Activated T-cell treated with anti-CD3 and anti-CD28 coated beads, Interleukin-2, amount 50 U/mL, for 72 hours (primary cell): Measurements from ENCODE around the gene ZNF526. TPM values are rescaled to one million over a fixed set of nuclear protein-coding genes. Genes with fewer than 3 reads are reported as not detected.
A peak's percentile ranks its signal among the peaks of the same experiment; 100 is the strongest.
"Not testable (repeated sequence)": the region's sequence is repeated elsewhere in the genome, so short reads cannot be mapped to it uniquely, and the experiment has no call there.

Experiments used
- ATAC-seq, 2 donors: fragments of 150-1000 bp; cut with Tn5 transposase; replicated peaks in 1 of 2; 2 replicates each; pipeline ENCODE4 v1.10.0; 2021; ENCODE audit warnings: moderate library complexity in 2 of 2, mild to moderate bottlenecking in 1 of 2
- DNase-seq, 2 donors: peaks; one replicate each; pipeline ENCODE4 v3.0.0; 2021 to 2022; ENCODE audit warnings: mixed read lengths in 1 of 2
- H3K27ac Mint-ChIP-seq: one replicate; pipeline ENCODE4 v1.8.0; 2022; ENCODE audit warnings: mild to moderate bottlenecking, moderate library complexity, mixed read lengths
- H3K27me3 Mint-ChIP-seq: one replicate; pipeline ENCODE4 v1.8.0; 2022; ENCODE audit warnings: low read depth, mixed read lengths
- H3K36me3 Mint-ChIP-seq, 2 donors: one replicate each; pipeline ENCODE4 v1.8.0; 2022; ENCODE audit warnings: mixed read lengths in 2 of 2, mild to moderate bottlenecking in 1 of 2; ENCODE audit not compliant: insufficient read depth in 2 of 2
- H3K4me1 Mint-ChIP-seq: one replicate; pipeline ENCODE4 v1.8.0; 2022; ENCODE audit warnings: low read depth, mixed read lengths
- H3K4me3 Mint-ChIP-seq, 2 donors: one replicate each; pipeline ENCODE4 v1.8.0; 2022; ENCODE audit warnings: mild to moderate bottlenecking in 2 of 2, mixed read lengths in 2 of 2, moderate library complexity in 2 of 2
- H3K9me3 Mint-ChIP-seq, 2 donors: one replicate each; pipeline ENCODE4 v1.8.0; 2022; ENCODE audit warnings: mixed read lengths in 2 of 2
- total RNA-seq, 2 donors: library from RNA; stranded (reverse); gene quantifications; one replicate each; pipeline ENCODE4 v1.2.3, GENCODE V29; 2022

Gene ZNF526
- total RNA-seq, 2 donors from 2014 or later: 11.4 to 11.9 TPM

DNA sequence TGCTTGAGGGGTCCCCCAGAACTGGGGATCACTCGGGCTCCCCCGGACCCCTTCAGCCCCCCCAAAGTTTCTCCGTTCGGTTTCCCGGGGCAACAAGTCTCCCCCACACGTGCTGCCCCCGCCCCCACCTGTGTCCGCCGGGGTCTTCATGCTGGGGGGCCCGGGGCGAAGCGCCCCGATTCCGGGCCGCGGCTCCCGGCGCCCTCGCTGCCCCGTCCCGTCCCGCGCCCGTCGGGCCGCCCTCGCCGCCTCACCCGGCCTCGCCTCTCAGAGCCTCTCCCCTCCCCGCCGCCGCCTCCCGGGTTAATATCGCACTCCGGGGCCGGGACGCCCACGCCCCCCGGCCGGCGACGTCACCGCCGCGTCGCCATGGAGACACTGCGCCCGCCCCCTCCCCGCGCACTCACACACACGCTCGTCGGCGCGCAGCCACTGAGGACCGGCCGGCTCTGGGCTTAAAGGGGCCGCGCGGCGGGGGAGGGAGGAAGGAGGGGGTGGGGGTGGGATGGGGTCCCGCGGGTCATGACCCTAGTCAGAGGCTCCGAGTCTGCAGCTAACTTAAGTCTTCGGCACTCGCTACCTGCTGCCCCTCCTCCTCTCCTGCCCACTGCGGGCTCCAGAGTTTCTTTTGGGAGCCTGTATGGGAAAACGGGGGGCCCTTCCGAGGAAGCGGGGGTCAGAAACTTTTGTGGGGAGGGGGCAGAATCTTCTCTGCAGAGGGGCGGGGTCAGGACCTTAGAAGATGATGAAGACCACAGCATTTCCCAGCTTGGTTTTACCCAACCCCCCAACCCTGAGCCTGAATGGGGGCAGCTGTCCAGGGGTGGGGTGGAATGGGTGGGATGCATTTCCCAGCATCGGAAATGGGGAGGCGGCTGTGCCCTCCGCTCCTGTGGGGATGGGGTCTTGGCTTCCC, 35.0 kb downstream of the ZNF526 start, which contains the start of gene ERF:
TSS of gene ERF (minus strand) at position 279 of the 916 bp plus-strand sequence. CDS start at position 150, 129 bp downstream.
- peak within 1 kb of the TSS; percentile 79 to 82 for H3K4me3 Mint-ChIP-seq
- H3K27ac Mint-ChIP-seq: no peak within 1 kb of the TSS
- peak; percentile 77 to 80 for ATAC-seq
- H3K36me3 Mint-ChIP-seq: peaks cover 2 to 3% of the 10 kb centered on the region in 2 donors
- H3K27me3 Mint-ChIP-seq: peaks cover 7% of the 10 kb centered on the region
- H3K4me1 Mint-ChIP-seq: peaks cover 41% of the 10 kb centered on the region
- peak; percentile 95 to 97 for DNase-seq
- no peaks in the 10 kb centered on the region for H3K9me3 Mint-ChIP-seq

DNA sequence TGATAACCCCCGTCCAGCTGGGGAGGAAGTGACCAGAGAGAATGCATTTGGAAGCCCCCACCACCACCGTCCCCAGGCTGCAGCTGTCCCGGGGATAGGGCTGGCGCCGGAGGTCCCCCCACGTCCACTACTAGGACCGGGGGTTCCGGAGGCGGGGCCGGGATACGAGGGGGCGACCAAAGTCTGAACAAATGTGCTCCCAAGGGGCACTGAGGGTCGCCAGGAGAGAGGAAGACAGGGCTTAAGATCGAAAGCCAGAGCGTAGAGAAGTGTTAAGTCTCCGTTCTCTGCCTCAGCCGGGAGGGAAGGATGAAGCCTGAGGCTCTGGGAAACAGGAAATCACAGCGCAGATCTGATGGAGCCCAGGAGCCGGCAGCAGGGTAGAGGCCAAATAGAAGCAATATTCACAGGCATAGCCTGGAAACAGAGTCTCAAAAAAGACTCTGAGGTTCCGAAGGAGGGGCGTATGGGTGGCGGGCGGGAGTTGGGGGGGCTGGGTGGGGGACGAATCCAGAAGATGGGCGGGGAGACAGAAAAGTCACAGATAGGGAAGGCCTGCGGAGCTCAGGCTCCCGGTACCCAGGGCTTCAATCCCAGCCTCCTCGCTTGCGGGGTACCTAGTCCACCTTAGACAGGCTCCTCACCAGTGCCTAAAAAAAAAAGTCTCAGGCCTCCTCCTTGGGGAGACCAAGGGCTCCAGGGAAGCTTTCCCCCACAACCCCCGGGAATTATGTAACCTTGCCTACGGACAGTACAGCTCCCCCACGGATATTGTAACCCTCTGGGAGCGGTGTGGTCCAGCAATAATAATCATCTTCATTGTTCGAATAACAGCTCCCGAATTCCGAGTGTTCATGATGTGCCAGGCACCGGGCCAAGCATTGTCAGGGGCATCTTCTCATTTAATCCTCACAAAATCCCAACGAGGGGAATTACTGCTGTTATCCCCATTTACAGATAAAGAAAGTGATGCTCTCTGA, 35.9 kb downstream of the ZNF526 start:
- peaks cover 2 to 3% of the 10 kb centered on the region in 2 donors for H3K36me3 Mint-ChIP-seq
- no peaks in the 10 kb centered on the region for H3K9me3 Mint-ChIP-seq
- peaks cover 32% of the 10 kb centered on the region for H3K4me1 Mint-ChIP-seq
- H3K4me3 Mint-ChIP-seq: peak overlapping the region; percentile 79 to 82
- H3K27ac Mint-ChIP-seq: no peak overlapping the region
- ATAC-seq (no peak), DNase-seq (no peak)
- peaks cover 7% of the 10 kb centered on the region for H3K27me3 Mint-ChIP-seq

DNA sequence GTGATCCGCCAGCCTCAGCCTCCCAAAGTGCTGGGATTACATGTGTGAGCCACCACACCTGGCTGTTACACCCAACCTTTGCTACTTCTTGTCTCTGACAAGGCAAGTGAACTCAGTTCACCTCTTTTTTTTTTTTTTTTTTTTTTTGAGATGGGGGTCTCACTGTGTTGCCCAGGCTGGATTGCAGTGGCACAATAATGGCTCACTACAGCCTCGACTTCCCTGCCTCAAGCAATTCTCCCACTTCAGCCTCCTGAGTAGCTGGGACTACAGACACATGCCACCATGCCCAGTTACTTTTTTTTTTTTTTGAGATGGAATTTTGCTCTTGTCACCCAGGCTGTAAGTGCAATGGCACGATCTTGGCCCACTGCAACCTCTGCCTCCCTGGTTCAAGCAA, 37.7 kb downstream of the ZNF526 start:
- not testable (repeated sequence) for ATAC-seq, H3K4me3 Mint-ChIP-seq, DNase-seq, H3K27me3 Mint-ChIP-seq, H3K36me3 Mint-ChIP-seq, H3K9me3 Mint-ChIP-seq, H3K27ac Mint-ChIP-seq
- H3K4me1 Mint-ChIP-seq: peaks cover 31% of the 10 kb centered on the region

DNA sequence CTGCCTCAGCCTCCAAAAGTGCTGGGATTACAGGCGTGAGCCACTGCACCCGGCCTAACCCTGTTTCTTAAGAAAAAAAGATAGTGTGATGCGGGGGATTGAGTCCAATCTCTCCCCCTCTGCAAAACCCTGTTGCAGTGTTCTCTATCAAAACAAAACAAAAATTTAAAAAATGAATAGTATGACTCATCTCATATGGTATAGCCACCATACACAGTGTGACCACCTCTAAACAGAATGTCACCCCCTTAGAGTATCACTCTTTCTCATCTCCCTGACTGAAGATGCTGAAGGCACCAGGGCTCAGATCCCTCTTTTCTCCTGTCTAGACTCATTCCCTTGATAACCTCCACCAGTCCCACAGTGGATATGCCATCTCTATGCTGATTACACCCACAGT, 41.7 kb downstream of the ZNF526 start:
- Mint-ChIP-seq H3K36me3 (no peaks in the 10 kb centered on the region), H3K4me3 (no peak overlapping the region), H3K27ac (no peak overlapping the region), H3K9me3 (no peaks in the 10 kb centered on the region), H3K27me3 (peaks cover 2% of the 10 kb centered on the region), H3K4me1 (peaks cover 18% of the 10 kb centered on the region)
- no peak for DNase-seq
- peak; percentile 85 to 96 for ATAC-seq

DNA sequence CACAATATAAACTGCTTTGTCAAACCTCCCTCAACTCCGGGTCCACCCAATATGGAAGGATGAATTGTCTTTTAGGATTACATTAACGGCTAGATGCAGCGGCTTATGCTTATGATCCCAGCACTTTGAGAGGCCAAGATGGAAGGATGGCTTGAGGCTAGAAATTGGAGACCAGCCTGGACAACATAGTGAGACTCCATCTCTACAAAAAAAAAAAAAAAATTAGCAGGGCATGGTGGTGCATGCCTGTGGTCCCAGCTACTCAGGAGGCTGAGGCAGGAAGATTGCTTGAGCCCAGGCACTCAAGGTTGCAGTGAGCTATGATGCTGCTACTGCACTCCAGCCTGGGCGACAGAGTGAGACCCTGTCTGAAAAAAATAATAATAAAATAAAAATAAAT, 46.0 kb downstream of the ZNF526 start:
- not testable (repeated sequence) for H3K4me3 Mint-ChIP-seq, H3K27ac Mint-ChIP-seq, H3K9me3 Mint-ChIP-seq, ATAC-seq, H3K27me3 Mint-ChIP-seq, H3K36me3 Mint-ChIP-seq, DNase-seq
- H3K4me1 Mint-ChIP-seq: peaks cover 41% of the 10 kb centered on the region

DNA sequence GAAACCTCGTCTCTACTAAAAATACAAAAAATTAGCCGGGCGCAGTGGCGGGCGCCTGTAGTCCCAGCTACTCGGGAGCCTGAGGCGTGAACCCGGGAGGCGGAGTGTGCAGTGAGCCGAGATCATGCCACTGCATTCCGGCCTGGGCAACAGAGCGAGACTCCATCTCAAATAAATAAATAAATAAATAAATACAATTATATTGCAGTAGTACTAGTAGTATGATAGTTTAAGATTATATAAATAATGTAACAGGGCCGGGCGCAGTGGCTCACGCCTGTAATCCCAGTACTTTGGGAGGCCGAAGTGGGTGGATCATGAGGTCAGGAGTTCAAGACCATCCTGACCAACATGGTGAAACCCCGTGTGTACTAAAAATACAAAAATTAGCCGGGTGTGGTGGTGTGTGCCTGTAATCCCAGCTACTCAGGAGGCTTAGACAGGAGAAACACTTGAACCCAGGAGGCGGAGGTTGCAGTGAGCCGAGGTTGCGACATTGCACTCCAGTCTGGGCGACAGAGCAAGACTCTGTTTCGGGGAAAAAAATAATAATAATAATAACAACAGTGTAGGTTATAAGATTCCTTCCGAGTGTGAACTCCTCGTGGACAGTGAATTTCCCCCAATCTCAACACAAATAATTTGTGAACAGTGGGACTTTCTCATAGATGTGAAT, 47.0 kb downstream of the ZNF526 start:
- DNase-seq, H3K9me3 Mint-ChIP-seq, H3K36me3 Mint-ChIP-seq, H3K27ac Mint-ChIP-seq, H3K27me3 Mint-ChIP-seq, ATAC-seq, H3K4me3 Mint-ChIP-seq: not testable (repeated sequence)
- peaks cover 40% of the 10 kb centered on the region for H3K4me1 Mint-ChIP-seq

DNA sequence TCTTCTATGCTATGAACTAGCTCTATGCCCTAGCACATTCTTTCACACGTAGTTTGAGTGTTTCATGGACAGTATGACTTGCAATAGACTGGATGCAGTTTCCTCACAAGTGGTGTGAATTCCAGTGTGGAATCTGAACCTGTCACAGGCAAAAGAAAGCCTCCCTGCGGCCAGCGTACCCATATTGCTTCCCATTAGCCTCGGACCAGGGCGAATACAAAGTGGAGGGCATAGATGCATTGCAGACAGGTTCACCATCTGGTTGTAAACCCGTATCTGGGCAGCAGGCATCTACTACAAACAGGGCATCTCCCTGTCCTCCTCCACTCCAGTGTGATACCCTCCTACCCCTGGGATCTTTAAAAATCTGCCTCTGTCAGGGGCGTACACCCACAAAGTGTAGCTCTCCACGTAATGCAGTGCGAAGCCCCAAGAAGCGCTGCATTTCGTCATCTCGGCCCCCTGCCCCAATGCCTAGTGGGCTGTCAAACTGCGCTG, 47.6 kb downstream of the ZNF526 start:
- H3K27me3 Mint-ChIP-seq: no peaks in the 10 kb centered on the region
- no peak overlapping the region for H3K4me3 Mint-ChIP-seq
- ATAC-seq (no peak), DNase-seq (no peak)
- peaks cover 33% of the 10 kb centered on the region for H3K4me1 Mint-ChIP-seq
- H3K9me3 Mint-ChIP-seq: no peaks in the 10 kb centered on the region
- H3K36me3 Mint-ChIP-seq: peaks cover 4 to 7% of the 10 kb centered on the region in 2 donors
- H3K27ac Mint-ChIP-seq: no peak overlapping the region

DNA sequence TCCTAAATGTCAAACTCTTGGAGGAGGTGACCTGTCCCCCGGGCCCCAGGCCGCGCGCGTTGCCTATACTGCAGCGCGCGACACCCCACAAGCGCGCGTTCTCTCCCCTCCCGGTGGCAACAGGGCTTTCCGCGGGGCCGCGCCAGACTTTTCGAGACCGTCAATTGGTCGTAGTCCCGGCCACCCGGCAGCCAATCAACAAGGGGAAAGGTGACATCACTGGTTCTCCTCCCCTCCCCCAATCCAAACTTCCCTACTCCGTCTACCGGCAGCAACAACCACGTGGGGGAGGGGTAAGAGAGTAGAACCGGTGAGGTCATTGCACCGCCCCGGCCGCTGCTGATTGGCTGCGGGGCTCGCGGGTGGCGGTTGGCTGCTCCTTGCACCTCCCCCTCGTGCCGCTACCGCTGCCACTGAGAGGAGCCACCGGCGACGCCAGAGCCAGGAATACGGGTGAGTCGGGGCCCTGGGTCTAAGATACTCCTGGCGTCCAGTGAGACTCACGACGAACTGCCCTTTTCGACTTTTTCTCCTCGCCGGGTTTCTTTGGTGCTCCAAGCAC, 48.1 kb downstream of the ZNF526 start:
- H3K4me1 Mint-ChIP-seq: peaks cover 31% of the 10 kb centered on the region
- H3K27me3 Mint-ChIP-seq: no peaks in the 10 kb centered on the region
- H3K36me3 Mint-ChIP-seq: peaks cover 4 to 7% of the 10 kb centered on the region in 2 donors
- peak; percentile 70 for ATAC-seq
- no peak overlapping the region for H3K4me3 Mint-ChIP-seq
- H3K9me3 Mint-ChIP-seq: no peaks in the 10 kb centered on the region
- no peak overlapping the region for H3K27ac Mint-ChIP-seq
- peak; percentile 98 to 99 for DNase-seq

DNA sequence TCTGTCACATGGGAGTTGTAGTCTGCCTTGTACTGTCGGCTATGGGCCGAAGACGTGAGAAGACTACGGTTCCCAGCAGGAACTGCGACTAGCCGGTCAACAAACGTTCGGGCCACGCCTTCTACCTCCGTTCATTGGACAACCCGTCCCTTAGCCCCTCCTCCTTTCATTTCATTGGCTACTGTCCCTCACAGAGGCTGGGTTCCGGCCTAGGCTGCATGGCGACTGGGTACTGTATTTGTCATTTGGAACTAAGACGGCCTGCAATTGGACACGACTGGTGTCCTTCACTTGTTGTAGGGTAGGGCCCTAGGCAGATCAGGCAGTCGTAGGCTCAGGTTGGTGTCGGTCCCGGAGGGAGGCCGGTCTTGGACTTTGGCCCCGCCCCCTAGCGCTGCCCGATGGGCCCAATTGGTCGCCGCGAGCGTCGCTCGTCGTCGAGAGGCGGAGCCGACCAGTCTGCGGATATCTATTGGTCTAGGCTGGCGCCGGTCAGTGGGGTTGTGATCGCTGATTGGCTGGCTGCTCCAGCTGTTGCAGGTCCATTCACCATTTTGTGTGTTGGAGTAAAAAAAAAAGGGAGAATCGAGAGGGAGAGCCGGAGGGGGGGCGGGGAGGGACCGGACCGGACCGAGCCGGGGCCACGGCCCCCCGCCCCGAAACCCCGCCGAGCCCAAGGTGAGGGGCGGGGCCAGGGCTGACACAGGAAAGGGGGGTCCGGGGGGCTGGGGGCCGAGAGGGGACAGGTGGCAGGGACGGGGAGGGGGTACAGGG, 48.8 kb downstream of the ZNF526 start, which contains the start of gene CIC:
TSS of gene CIC (plus strand) at position 549 of the 774 bp plus-strand sequence. CDS start 2,532 bp downstream, outside the sequence.
- no peaks in the 10 kb centered on the region for H3K9me3 Mint-ChIP-seq
- peaks cover 4 to 9% of the 10 kb centered on the region in 2 donors for H3K36me3 Mint-ChIP-seq
- peak within 1 kb of the TSS; percentile 92 for H3K27ac Mint-ChIP-seq
- H3K4me3 Mint-ChIP-seq: no peak within 1 kb of the TSS
- ATAC-seq: peak; percentile 86
- H3K27me3 Mint-ChIP-seq: no peaks in the 10 kb centered on the region
- peak; percentile 99 for DNase-seq
- peaks cover 31% of the 10 kb centered on the region for H3K4me1 Mint-ChIP-seq

DNA sequence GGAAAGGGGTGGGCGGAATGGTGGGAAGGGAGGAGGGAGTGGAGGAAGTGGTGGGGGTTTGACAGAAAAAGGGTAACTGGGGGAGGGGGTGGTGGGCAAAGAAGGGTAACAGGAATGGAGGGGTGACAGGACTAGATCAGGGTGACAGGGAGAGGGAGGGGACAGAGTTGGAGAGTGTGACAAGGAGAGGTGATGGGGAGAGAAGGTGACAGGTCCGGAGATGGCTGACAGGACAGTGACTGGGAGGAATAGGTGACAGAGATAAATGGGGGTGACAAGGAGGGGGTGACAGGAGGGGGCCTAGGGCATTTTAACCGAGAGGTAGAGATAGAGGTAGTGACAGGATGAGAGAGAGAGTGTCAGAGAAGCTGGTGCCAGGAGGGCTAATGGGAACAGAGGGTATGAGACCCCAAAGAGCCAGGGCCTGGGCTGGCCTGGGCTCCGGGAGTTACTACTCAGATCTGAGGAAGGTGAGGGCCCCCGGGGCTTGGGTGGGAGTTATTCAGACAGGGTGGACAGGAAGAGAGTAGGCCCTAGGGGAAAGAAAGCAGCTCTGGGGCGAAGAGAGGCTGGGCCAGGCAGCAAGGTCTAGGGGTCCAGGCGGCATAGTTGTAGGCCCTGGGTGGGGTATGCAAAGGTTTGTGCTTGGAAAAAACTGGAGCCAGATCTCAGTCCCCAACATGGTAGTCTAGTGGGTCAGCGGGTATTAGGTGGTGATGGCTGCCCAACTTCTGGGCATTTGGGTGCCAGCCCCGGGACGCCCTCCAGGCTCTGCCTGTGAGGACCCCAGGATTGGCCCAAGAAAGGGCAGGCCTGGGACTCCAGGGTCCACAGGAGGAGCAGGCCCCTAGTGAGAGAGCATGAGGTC, 49.6 kb downstream of the ZNF526 start:
- H3K4me1 Mint-ChIP-seq: peaks cover 34% of the 10 kb centered on the region

More for the DNA sequence above, 49.6 kb downstream of the ZNF526 start:
- Mint-ChIP-seq H3K27ac (peak overlapping the region; percentile 92), H3K4me3 (no peak overlapping the region), H3K9me3 (no peaks in the 10 kb centered on the region), H3K27me3 (no peaks in the 10 kb centered on the region), H3K36me3 (peaks cover 6 to 12% of the 10 kb centered on the region in 2 donors)
- DNase-seq (no peak), ATAC-seq (no peak)
